ENCODE results near the gene MID1IP1.
A peak's percentile ranks its signal among the peaks of the same experiment; 100 is the strongest.

The MID1IP1 gene

GRCh38 chrX:38817004-38817703, 15.9 kb downstream of the MID1IP1 start:
- peak; percentile 26 for DNase-seq

- no peak for DNase-seq
Observed at GRCh38 chrX:38819163-38819562, 17.9 kb downstream of the MID1IP1 start.

- DNase-seq, result no peak
Observed at GRCh38 chrX:38819709-38820108, 18.4 kb downstream of the MID1IP1 start.

- DNase-seq, result no peak
Observed at GRCh38 chrX:38820751-38821150, 19.5 kb downstream of the MID1IP1 start.

- DNase-seq, result no peak
Observed at GRCh38 chrX:38824176-38824575, 22.9 kb downstream of the MID1IP1 start.

GRCh38 chrX:38831949-38832348, 30.7 kb downstream of the MID1IP1 start:
- no peak for DNase-seq

GRCh38 chrX:38837389-38837788, 36.1 kb downstream of the MID1IP1 start:
- no peak for DNase-seq

- DNase-seq, result no peak
Observed at GRCh38 chrX:38839277-38839676, 38.0 kb downstream of the MID1IP1 start.

GRCh38 chrX:38839944-38840343, 38.7 kb downstream of the MID1IP1 start:
- DNase-seq, result no peak

- DNase-seq, result no peak
Observed at GRCh38 chrX:38841750-38842149, 40.5 kb downstream of the MID1IP1 start.

GRCh38 chrX:38845426-38845825, 44.2 kb downstream of the MID1IP1 start:
- no peak for DNase-seq

GRCh38 chrX:38847206-38847902, 46.1 kb downstream of the MID1IP1 start:
- no peak for DNase-seq

- DNase-seq, result no peak
Observed at GRCh38 chrX:38847903-38848230, 46.6 kb downstream of the MID1IP1 start.

- no peak for DNase-seq
Observed at GRCh38 chrX:38848671-38849455, 47.6 kb downstream of the MID1IP1 start.

- no peak for DNase-seq
Observed at GRCh38 chrX:38850807-38851544, 49.7 kb downstream of the MID1IP1 start.

- no peak for DNase-seq
Observed at GRCh38 chrX:38854305-38854704, 53.0 kb downstream of the MID1IP1 start.
